Panc1 (cell line): ENCODE data around the gene CD34. TPM values are rescaled to one million over a fixed set of nuclear protein-coding genes. Genes with fewer than 3 reads are reported as not detected.

Experiments
- ATAC-seq: fragments of 200-7000 bp; cut with Tn5 transposase; 2 replicates; pipeline ENCODE4 v1.9.1; 2020; ENCODE audit warnings: mild to moderate bottlenecking, moderate library complexity
- BruUV-seq: library from RNA; stranded (reverse); fragments of 400-500 nt; replicated peaks from 2 replicates; lab custom pipeline; 2021; lab: Mats Ljungman, UMichigan
- CTCF ChIA-PET: fragments of 300-600 bp; sonication (Branson Sonifier 250); formaldehyde crosslinking; loops from one replicate; lab custom pipeline; 2022; ENCODE audit warnings: antibody characterized with exemption; lab: Charles Lee
- POLR2A ChIA-PET: fragments of 300-600 bp; sonication (Branson Sonifier 250); formaldehyde crosslinking; loops from one replicate; lab custom pipeline; 2022; ENCODE audit warnings: antibody characterized with exemption; lab: Charles Lee
- DNase-seq: peaks from one replicate; pipeline ENCODE4 v3.0.0-alpha.2; 2010; ENCODE audit warnings: low read depth, low spot score
- H3K27ac ChIP-seq: 2 replicates; pipeline ENCODE4 v1.5.1; 2011; ENCODE audit warnings: mild to moderate bottlenecking, low read length, inconsistent platforms
- H3K27me3 ChIP-seq: fragments of 200-500 bp; sonication (Bioruptor generic); 2 replicates; pipeline ENCODE4 v1.6.0; 2014; ENCODE audit warnings: low read length, inconsistent platforms; ENCODE audit not compliant: control insufficient read depth, insufficient read depth
- H3K36me3 ChIP-seq: fragments of 200-500 bp; sonication (Bioruptor generic); 2 replicates; pipeline ENCODE4 v1.5.1; 2014; ENCODE audit warnings: inconsistent platforms, mild to moderate bottlenecking, low read length, moderate library complexity; ENCODE audit not compliant: control insufficient read depth, insufficient read depth
- H3K4me1 ChIP-seq: 2 replicates; pipeline ENCODE4 v1.5.1; 2011; ENCODE audit warnings: inconsistent platforms, mild to moderate bottlenecking, low read length, moderate library complexity; ENCODE audit not compliant: control insufficient read depth, insufficient read depth
- H3K4me3 ChIP-seq, 2 experiments: 2 replicates each; pipeline ENCODE4 v1.5.1; 2011 to 2012; ENCODE audit warnings: low read depth in 2 of 2, low read length in 2 of 2, mild to moderate bottlenecking in 2 of 2, inconsistent platforms in 1 of 2, moderate library complexity in 1 of 2
- H3K9me3 ChIP-seq: fragments of 200-500 bp; sonication (Bioruptor generic); 2 replicates; pipeline ENCODE4 v1.5.1; 2014; ENCODE audit warnings: low read depth, mild to moderate bottlenecking, inconsistent platforms, low read length, moderate library complexity; ENCODE audit not compliant: control insufficient read depth, insufficient read depth
- POLR2AphosphoS5 ChIP-seq: IDR thresholded peaks from 2 replicates; pipeline ENCODE4 v1.6.1; 2012; ENCODE audit warnings: mild to moderate bottlenecking, low read depth, low read length, moderate library complexity
- SIN3A ChIP-seq: IDR thresholded peaks from 2 replicates; pipeline ENCODE4 v1.6.1; 2012; ENCODE audit warnings: low read depth, mild to moderate bottlenecking, low read length, moderate library complexity, borderline replicate concordance; ENCODE audit not compliant: insufficient read depth
- TCF7L2 ChIP-seq: IDR thresholded peaks from 2 replicates; pipeline ENCODE4 v1.6.1; 2011; ENCODE audit warnings: mild to moderate bottlenecking, low read depth, low read length, inconsistent platforms
- in situ Hi-C: cut with HindIII; loops from 2 replicates; pipeline ENCODE4 v1.10.0; 2016; ENCODE audit warnings: low sequenced_read_pairs, low pct_unique_long_range_greater_than_20kb
- intact Hi-C: fragments of 100-400 bp; cut with micrococcal nuclease; formaldehyde crosslinking; loops from one replicate; pipeline ENCODE4 v1.10.0; 2022; ENCODE audit not compliant: unreplicated experiment
- total RNA-seq: library from RNA; stranded (reverse); gene quantifications from one replicate; pipeline ENCODE4 v1.2.1, GENCODE V29; 2021; ENCODE audit not compliant: unreplicated experiment
- TF ChIP-seq, protein P1 (sequence below), 2 experiments: IDR thresholded peaks; 2 replicates each; pipeline ENCODE4 v1.6.1; 2011 to 2012; ENCODE audit warnings: low read depth in 2 of 2, control low read depth in 1 of 2, low read length in 1 of 2, mild to moderate bottlenecking in 1 of 2, moderate library complexity in 1 of 2; ENCODE audit not compliant: insufficient read depth in 1 of 2
- TF ChIP-seq, protein P2 (sequence below): fragments of 450-650 bp; IDR thresholded peaks from 2 replicates; pipeline ENCODE4 v1.5.1; 2017; ENCODE audit warnings: mild to moderate bottlenecking

The CD34 gene
- total RNA-seq, 1 experiment from 2014 or later, result 0.15 TPM

DNA sequence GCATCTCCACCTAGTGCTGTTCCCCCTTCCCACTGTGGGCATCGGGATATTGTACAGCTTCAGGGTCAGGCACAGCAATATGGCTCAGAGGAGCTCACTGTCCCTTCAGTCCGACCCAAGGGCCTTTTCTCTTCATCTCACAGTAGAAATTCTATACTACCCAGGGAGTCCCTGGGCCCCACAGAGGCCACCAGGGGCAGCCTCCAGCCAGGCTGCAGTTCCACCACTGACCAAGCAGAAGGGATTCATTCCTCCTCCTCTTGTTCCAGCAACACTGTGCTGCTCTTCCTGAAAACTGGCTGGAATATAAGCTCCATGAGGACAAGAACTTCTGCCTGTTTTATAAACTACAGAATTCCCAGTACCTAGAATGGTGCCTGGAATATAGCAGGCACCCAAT lies 70.5 kb downstream of the CD34 start:
- DNase-seq (no peak), ATAC-seq (peak; percentile 56)
- BruUV-seq, result no TSS peak
- no peaks in the 10 kb centered on the region for H3K36me3 ChIP-seq
- ChIA-PET CTCF (interaction anchor here (0.6 kb wide), 1 partner anchor 45 kb away, joined by 3 read pairs; no protein-coding TSS in a partner anchor), POLR2A (no interaction called here)
- no peak overlapping the region for H3K4me3 ChIP-seq
- TF ChIP-seq TCF7L2 (no peak), SIN3A (no peak), POLR2AphosphoS5 (no peak)
- TF ChIP-seq, protein P1, sequence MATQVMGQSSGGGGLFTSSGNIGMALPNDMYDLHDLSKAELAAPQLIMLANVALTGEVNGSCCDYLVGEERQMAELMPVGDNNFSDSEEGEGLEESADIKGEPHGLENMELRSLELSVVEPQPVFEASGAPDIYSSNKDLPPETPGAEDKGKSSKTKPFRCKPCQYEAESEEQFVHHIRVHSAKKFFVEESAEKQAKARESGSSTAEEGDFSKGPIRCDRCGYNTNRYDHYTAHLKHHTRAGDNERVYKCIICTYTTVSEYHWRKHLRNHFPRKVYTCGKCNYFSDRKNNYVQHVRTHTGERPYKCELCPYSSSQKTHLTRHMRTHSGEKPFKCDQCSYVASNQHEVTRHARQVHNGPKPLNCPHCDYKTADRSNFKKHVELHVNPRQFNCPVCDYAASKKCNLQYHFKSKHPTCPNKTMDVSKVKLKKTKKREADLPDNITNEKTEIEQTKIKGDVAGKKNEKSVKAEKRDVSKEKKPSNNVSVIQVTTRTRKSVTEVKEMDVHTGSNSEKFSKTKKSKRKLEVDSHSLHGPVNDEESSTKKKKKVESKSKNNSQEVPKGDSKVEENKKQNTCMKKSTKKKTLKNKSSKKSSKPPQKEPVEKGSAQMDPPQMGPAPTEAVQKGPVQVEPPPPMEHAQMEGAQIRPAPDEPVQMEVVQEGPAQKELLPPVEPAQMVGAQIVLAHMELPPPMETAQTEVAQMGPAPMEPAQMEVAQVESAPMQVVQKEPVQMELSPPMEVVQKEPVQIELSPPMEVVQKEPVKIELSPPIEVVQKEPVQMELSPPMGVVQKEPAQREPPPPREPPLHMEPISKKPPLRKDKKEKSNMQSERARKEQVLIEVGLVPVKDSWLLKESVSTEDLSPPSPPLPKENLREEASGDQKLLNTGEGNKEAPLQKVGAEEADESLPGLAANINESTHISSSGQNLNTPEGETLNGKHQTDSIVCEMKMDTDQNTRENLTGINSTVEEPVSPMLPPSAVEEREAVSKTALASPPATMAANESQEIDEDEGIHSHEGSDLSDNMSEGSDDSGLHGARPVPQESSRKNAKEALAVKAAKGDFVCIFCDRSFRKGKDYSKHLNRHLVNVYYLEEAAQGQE (IDR thresholded peaks at IDR 0.05; ENCODE audit: insufficient read depth in 1 of 2, low read depth in 2 of 2, low read length in 1 of 2), result no peak
- TF ChIP-seq, protein P2, sequence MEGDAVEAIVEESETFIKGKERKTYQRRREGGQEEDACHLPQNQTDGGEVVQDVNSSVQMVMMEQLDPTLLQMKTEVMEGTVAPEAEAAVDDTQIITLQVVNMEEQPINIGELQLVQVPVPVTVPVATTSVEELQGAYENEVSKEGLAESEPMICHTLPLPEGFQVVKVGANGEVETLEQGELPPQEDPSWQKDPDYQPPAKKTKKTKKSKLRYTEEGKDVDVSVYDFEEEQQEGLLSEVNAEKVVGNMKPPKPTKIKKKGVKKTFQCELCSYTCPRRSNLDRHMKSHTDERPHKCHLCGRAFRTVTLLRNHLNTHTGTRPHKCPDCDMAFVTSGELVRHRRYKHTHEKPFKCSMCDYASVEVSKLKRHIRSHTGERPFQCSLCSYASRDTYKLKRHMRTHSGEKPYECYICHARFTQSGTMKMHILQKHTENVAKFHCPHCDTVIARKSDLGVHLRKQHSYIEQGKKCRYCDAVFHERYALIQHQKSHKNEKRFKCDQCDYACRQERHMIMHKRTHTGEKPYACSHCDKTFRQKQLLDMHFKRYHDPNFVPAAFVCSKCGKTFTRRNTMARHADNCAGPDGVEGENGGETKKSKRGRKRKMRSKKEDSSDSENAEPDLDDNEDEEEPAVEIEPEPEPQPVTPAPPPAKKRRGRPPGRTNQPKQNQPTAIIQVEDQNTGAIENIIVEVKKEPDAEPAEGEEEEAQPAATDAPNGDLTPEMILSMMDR, result no peak
- H3K4me1 ChIP-seq, result no peaks in the 10 kb centered on the region
- in situ Hi-C loops (no loop called here), intact Hi-C loops (no loop called here)
- H3K27me3 ChIP-seq, result no peaks in the 10 kb centered on the region
- H3K9me3 ChIP-seq, result no peaks in the 10 kb centered on the region
- H3K27ac ChIP-seq, result no peak overlapping the region

DNA sequence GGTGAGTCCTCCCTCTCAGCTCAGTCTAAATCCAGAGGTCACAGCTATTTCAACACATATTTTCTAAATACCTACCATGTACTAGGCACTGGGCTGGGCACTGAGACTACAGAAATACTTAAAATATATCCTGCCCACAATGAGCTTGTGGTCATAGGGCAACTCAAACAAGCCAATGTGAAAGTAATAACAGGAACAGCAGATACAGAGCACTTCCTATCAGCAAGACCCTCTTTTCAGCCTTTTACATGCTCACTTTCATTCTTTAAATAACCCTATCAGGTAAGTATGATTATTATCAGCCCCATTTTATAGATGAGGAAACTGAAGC lies 71.9 kb downstream of the CD34 start:
- ChIA-PET CTCF (no interaction called here), POLR2A (interaction anchor here (0.6 kb wide), 1 partner anchor 20 kb away, joined by 8 read pairs; no protein-coding TSS in a partner anchor)
- Histone ChIP-seq H3K27me3 (no peaks in the 10 kb centered on the region), H3K27ac (no peak overlapping the region), H3K36me3 (no peaks in the 10 kb centered on the region), H3K9me3 (no peaks in the 10 kb centered on the region), H3K4me3 (no peak overlapping the region), H3K4me1 (no peaks in the 10 kb centered on the region)
- DNase-seq (no peak), ATAC-seq (no peak)
- intact Hi-C loops, result no loop called here
- in situ Hi-C loops, result no loop called here
- BruUV-seq, result no TSS peak
- TF ChIP-seq SIN3A (no peak), TCF7L2 (no peak), POLR2AphosphoS5 (no peak)
- TF ChIP-seq, protein P1 (IDR thresholded peaks at IDR 0.05; ENCODE audit: insufficient read depth in 1 of 2, low read depth in 2 of 2, low read length in 1 of 2), result no peak
- TF ChIP-seq, protein P2, result no peak
